ENCODE results near the gene CALML5. TPM values are rescaled to one million over a fixed set of nuclear protein-coding genes. Genes with fewer than 3 reads are reported as not detected.

Gene CALML5
- total and polyA plus RNA-seq, 9 of the 15 experiments (the other 6 are each of a cell fraction or from before 2014, with no cell fraction given) = not detected

GRCh38 chr10:5480162-5480941 lies 19.0 kb downstream of the CALML5 start (continued):
- TF ChIP-seq CBX2 (IDR thresholded peaks at IDR 0.05; ENCODE audit: insufficient read depth, low read length, poor library complexity, severe bottlenecking) (no peak), HDAC6 (IDR thresholded peaks at IDR 0.05; ENCODE audit: low read depth, low read length) (no peak), CREB1 (IDR thresholded peaks at IDR 0.05) (no peak), CREB1 (CRISPR knock-in tag; IDR thresholded peaks at IDR 0.05) (no peak), NELFE (IDR thresholded peaks at IDR 0.05; ENCODE audit: insufficient read depth, insufficient read length) (no peak), ZFX (CRISPR knock-in tag; IDR thresholded peaks at IDR 0.05) (peak; percentile 21; the same call in 1 of the 2 replicates), KLF6 (CRISPR knock-in tag; IDR thresholded peaks at IDR 0.05; ENCODE audit: borderline replicate concordance) (peak; percentile 14), ZNF785 (CRISPR knock-in tag; IDR thresholded peaks at IDR 0.05) (no peak), ZNF592 (IDR thresholded peaks at IDR 0.05) (peak; percentile 96), ZBTB33 (CRISPR knock-in tag; IDR thresholded peaks at IDR 0.05) (no peak), FOSL1 (tag; conservative IDR thresholded peaks at IDR 0.05) (no peak), HDAC2 (IDR thresholded peaks at IDR 0.05) (peak; percentile 14; the same call in 1 of the 2 replicates), ZNF184 (CRISPR knock-in tag; IDR thresholded peaks at IDR 0.05) (no peak), E2F1 (CRISPR knock-in tag; IDR thresholded peaks at IDR 0.05) (no peak), EP300 (IDR thresholded peaks at IDR 0.05; ENCODE audit: low read length) (no peak), RNF219 (CRISPR knock-in tag; IDR thresholded peaks at IDR 0.05) (no peak)
